Activated CD4-positive, alpha-beta T cell treated with anti-CD3 and anti-CD28 coated beads for 36 hours (primary cell): ENCODE data around the gene GTSE1. TPM values are rescaled to one million over a fixed set of nuclear protein-coding genes. Genes with fewer than 3 reads are reported as not detected.

Experiments
- ATAC-seq: fragments of 200-7000 bp; cut with Tn5 transposase; one replicate; pipeline ENCODE4 v1.10.0; 2021; ENCODE audit warnings: mild to moderate bottlenecking, moderate library complexity
- CTCF ChIA-PET: fragments of 350-600 bp; sonication (Branson Sonifier 250); formaldehyde crosslinking; loops from one replicate; lab custom pipeline; 2021; ENCODE audit warnings: antibody characterized with exemption; lab: Charles Lee
- POLR2A ChIA-PET: fragments of 350-600 bp; sonication (Branson Sonifier 250); formaldehyde crosslinking; loops from one replicate; lab custom pipeline; 2021; ENCODE audit warnings: antibody characterized with exemption, inconsistent platforms; lab: Charles Lee
- DNase-seq: peaks from one replicate; pipeline ENCODE4 v3.0.0-alpha.2; 2020
- H3K27ac Mint-ChIP-seq: one replicate; pipeline ENCODE4 v1.8.0; 2021; ENCODE audit warnings: mixed read lengths
- H3K27me3 Mint-ChIP-seq: one replicate; pipeline ENCODE4 v1.8.0; 2021; ENCODE audit warnings: mixed read lengths
- H3K36me3 Mint-ChIP-seq: one replicate; pipeline ENCODE4 v1.8.0; 2021; ENCODE audit warnings: low read depth, mixed read lengths
- H3K4me1 Mint-ChIP-seq: one replicate; pipeline ENCODE4 v1.8.0; 2021; ENCODE audit warnings: mixed read lengths
- H3K4me3 Mint-ChIP-seq: one replicate; pipeline ENCODE4 v1.8.0; 2021; ENCODE audit warnings: mild to moderate bottlenecking, moderate library complexity, mixed read lengths
- H3K9me3 Mint-ChIP-seq: one replicate; pipeline ENCODE4 v1.8.0; 2021; ENCODE audit warnings: low read depth, mixed read lengths
- intact Hi-C, 2 experiments: fragments of 100-400 bp; cut with DNase I in 1 of 2; cut with micrococcal nuclease in 1 of 2; formaldehyde crosslinking; loops; one replicate each; pipeline versions ENCODE4 v1.14.2 to v1.15.1; 2022 to 2024; cut with DNase I, micrococcal nuclease
- total RNA-seq, 2 experiments: library from RNA; stranded (reverse); gene quantifications; one replicate each; pipeline ENCODE4 v1.2.3, GENCODE V29; 2021

The GTSE1 gene
- total RNA-seq, 2 experiments from 2014 or later = 39.9 to 42.4 TPM

GRCh38 chr22:46348099-46348695 is 51.5 kb downstream of the GTSE1 start:
- H3K4me1 Mint-ChIP-seq = no peaks in the 10 kb centered on the region
- H3K4me3 Mint-ChIP-seq = no peak overlapping the region
- no peak overlapping the region for H3K27ac Mint-ChIP-seq
- intact Hi-C loops = no loop called here
- DNase-seq (no peak), ATAC-seq (no peak)
- CTCF ChIA-PET = no interaction called here
- H3K9me3 Mint-ChIP-seq = no peaks in the 10 kb centered on the region
- H3K36me3 Mint-ChIP-seq = peaks cover 61% of the 10 kb centered on the region
- POLR2A ChIA-PET = no interaction called here
- no peaks in the 10 kb centered on the region for H3K27me3 Mint-ChIP-seq

- Mint-ChIP-seq H3K27ac (no peak overlapping the region), H3K4me3 (no peak overlapping the region), H3K36me3 (peaks cover 59% of the 10 kb centered on the region), H3K9me3 (no peaks in the 10 kb centered on the region), H3K4me1 (no peaks in the 10 kb centered on the region), H3K27me3 (no peaks in the 10 kb centered on the region)
- ATAC-seq (no peak), DNase-seq (no peak)
- intact Hi-C loops = no loop called here
- CTCF ChIA-PET = interaction anchor here (0.6 kb wide), 1 partner anchor 425 kb away, joined by 3 read pairs; no protein-coding TSS in a partner anchor
- POLR2A ChIA-PET = no interaction called here
These were observed 52.6 kb downstream of the GTSE1 start for GRCh38 chr22:46349238-46349637.

- no peak for DNase-seq
- no peaks in the 10 kb centered on the region for H3K27me3 Mint-ChIP-seq
- intact Hi-C loops = no loop called here
- POLR2A ChIA-PET = no interaction called here
- no peak overlapping the region for H3K4me3 Mint-ChIP-seq
- peaks cover 56% of the 10 kb centered on the region for H3K36me3 Mint-ChIP-seq
- no peaks in the 10 kb centered on the region for H3K9me3 Mint-ChIP-seq
- CTCF ChIA-PET = interaction anchor here (0.6 to 2.0 kb wide), 3 partner anchors 18 to 530 kb away, joined by 3 to 5 read pairs (median 4); no protein-coding TSS in a partner anchor
- ATAC-seq = no peak
- no peaks in the 10 kb centered on the region for H3K4me1 Mint-ChIP-seq
- no peak overlapping the region for H3K27ac Mint-ChIP-seq
These were observed 53.0 kb downstream of the GTSE1 start for GRCh38 chr22:46349681-46350080.

- no peak overlapping the region for H3K4me3 Mint-ChIP-seq
- peaks cover 56% of the 10 kb centered on the region for H3K36me3 Mint-ChIP-seq
These were observed 53.5 kb downstream of the GTSE1 start for GRCh38 chr22:46350121-46350520.

GRCh38 chr22:46350646-46351045 is 54.0 kb downstream of the GTSE1 start:
- no peak overlapping the region for H3K27ac Mint-ChIP-seq

More at GRCh38 chr22:46350121-46350520, 53.5 kb downstream of the GTSE1 start:
- CTCF ChIA-PET = interaction anchor here (0.6 to 2.0 kb wide), 4 partner anchors 10 to 529 kb away, joined by 3 to 5 read pairs (median 4); no protein-coding TSS in a partner anchor
- no peaks in the 10 kb centered on the region for H3K9me3 Mint-ChIP-seq
- H3K27me3 Mint-ChIP-seq = no peaks in the 10 kb centered on the region
- no peak overlapping the region for H3K27ac Mint-ChIP-seq
- intact Hi-C loops = no loop called here
- no peaks in the 10 kb centered on the region for H3K4me1 Mint-ChIP-seq
- POLR2A ChIA-PET = no interaction called here
- ATAC-seq = no peak
- DNase-seq = no peak

GRCh38 chr22:46351131-46351735 is 54.6 kb downstream of the GTSE1 start:
- DNase-seq (no peak), ATAC-seq (no peak)
- ChIA-PET POLR2A (no interaction called here), CTCF (interaction anchor here (1.3 to 2.0 kb wide), 2 partner anchors 11 to 16 kb away, joined by 3 to 5 read pairs; no protein-coding TSS in a partner anchor)
- Mint-ChIP-seq H3K4me1 (no peaks in the 10 kb centered on the region), H3K4me3 (no peak overlapping the region), H3K27me3 (no peaks in the 10 kb centered on the region), H3K9me3 (no peaks in the 10 kb centered on the region), H3K36me3 (peaks cover 57% of the 10 kb centered on the region), H3K27ac (no peak overlapping the region)
- intact Hi-C loops = no loop called here

More at GRCh38 chr22:46350646-46351045, 54.0 kb downstream of the GTSE1 start:
- Mint-ChIP-seq H3K36me3 (peaks cover 59% of the 10 kb centered on the region), H3K4me1 (no peaks in the 10 kb centered on the region), H3K9me3 (no peaks in the 10 kb centered on the region), H3K27me3 (no peaks in the 10 kb centered on the region), H3K4me3 (no peak overlapping the region)
- ATAC-seq = no peak
- POLR2A ChIA-PET = no interaction called here
- intact Hi-C loops = no loop called here
- CTCF ChIA-PET = interaction anchor here (1.3 to 2.0 kb wide), 2 partner anchors 10 to 17 kb away, joined by 3 to 5 read pairs; no protein-coding TSS in a partner anchor
- DNase-seq = no peak

- Mint-ChIP-seq H3K9me3 (no peaks in the 10 kb centered on the region), H3K27ac (no peak overlapping the region), H3K27me3 (no peaks in the 10 kb centered on the region), H3K4me1 (no peaks in the 10 kb centered on the region), H3K36me3 (peaks cover 53% of the 10 kb centered on the region), H3K4me3 (no peak overlapping the region)
- no peak for DNase-seq
- intact Hi-C loops = no loop called here
- ATAC-seq = no peak
- ChIA-PET CTCF (interaction anchor here (2.0 kb wide), 1 partner anchor 16 kb away, joined by 5 read pairs; no protein-coding TSS in a partner anchor), POLR2A (no interaction called here)
These were observed 55.1 kb downstream of the GTSE1 start for GRCh38 chr22:46351767-46352166.

- H3K36me3 Mint-ChIP-seq = peaks cover 50% of the 10 kb centered on the region
- H3K4me1 Mint-ChIP-seq = no peaks in the 10 kb centered on the region
- ChIA-PET CTCF (interaction anchor here (0.8 kb wide), 1 partner anchor 15 kb away, joined by 5 read pairs; no protein-coding TSS in a partner anchor), POLR2A (interaction anchor here (0.6 kb wide), 1 partner anchor 21 kb away, joined by 3 read pairs; no protein-coding TSS in a partner anchor)
- H3K9me3 Mint-ChIP-seq = no peaks in the 10 kb centered on the region
- no peak overlapping the region for H3K27ac Mint-ChIP-seq
- ATAC-seq (no peak), DNase-seq (no peak)
- intact Hi-C loops = no loop called here
- no peaks in the 10 kb centered on the region for H3K27me3 Mint-ChIP-seq
- no peak overlapping the region for H3K4me3 Mint-ChIP-seq
These were observed 55.6 kb downstream of the GTSE1 start for GRCh38 chr22:46352276-46352675.

GRCh38 chr22:46352691-46353386 is 56.2 kb downstream of the GTSE1 start:
- H3K9me3 Mint-ChIP-seq = no peaks in the 10 kb centered on the region
- ATAC-seq = peak; percentile 58
- H3K4me3 Mint-ChIP-seq = no peak overlapping the region
- CTCF ChIA-PET = interaction anchor here (0.8 kb wide), 1 partner anchor 15 kb away, joined by 5 read pairs; no protein-coding TSS in a partner anchor
- no peaks in the 10 kb centered on the region for H3K27me3 Mint-ChIP-seq
- intact Hi-C loops = no loop called here
- peak; percentile 34 for DNase-seq
- peaks cover 51% of the 10 kb centered on the region for H3K36me3 Mint-ChIP-seq
- H3K4me1 Mint-ChIP-seq = no peaks in the 10 kb centered on the region
- POLR2A ChIA-PET = interaction anchor here (0.6 kb wide), 1 partner anchor 22 kb away, joined by 3 read pairs; no protein-coding TSS in a partner anchor
- no peak overlapping the region for H3K27ac Mint-ChIP-seq

GRCh38 chr22:46353483-46354105 is 56.9 kb downstream of the GTSE1 start:
- no peaks in the 10 kb centered on the region for H3K9me3 Mint-ChIP-seq
- H3K36me3 Mint-ChIP-seq = peaks cover 46% of the 10 kb centered on the region
- no peaks in the 10 kb centered on the region for H3K27me3 Mint-ChIP-seq
- ATAC-seq = no peak
- H3K4me1 Mint-ChIP-seq = no peaks in the 10 kb centered on the region
- ChIA-PET POLR2A (no interaction called here), CTCF (interaction anchor here (0.6 kb wide), 1 partner anchor 148 kb away, joined by 3 read pairs; no protein-coding TSS in a partner anchor)
- no peak overlapping the region for H3K27ac Mint-ChIP-seq
- no peak for DNase-seq
- intact Hi-C loops = no loop called here
- no peak overlapping the region for H3K4me3 Mint-ChIP-seq
